GM12872 (cell line): ENCODE data around the gene TXNIP.

ENCODE experiments used
- TF ChIP-seq, protein P1 (sequence below): IDR thresholded peaks from 3 replicates; pipeline ENCODE4 v1.5.1; 2011; ENCODE audit warnings: low read depth, mild to moderate bottlenecking, low read length, moderate library complexity; ENCODE audit not compliant: insufficient read depth

The TXNIP gene

DNA sequence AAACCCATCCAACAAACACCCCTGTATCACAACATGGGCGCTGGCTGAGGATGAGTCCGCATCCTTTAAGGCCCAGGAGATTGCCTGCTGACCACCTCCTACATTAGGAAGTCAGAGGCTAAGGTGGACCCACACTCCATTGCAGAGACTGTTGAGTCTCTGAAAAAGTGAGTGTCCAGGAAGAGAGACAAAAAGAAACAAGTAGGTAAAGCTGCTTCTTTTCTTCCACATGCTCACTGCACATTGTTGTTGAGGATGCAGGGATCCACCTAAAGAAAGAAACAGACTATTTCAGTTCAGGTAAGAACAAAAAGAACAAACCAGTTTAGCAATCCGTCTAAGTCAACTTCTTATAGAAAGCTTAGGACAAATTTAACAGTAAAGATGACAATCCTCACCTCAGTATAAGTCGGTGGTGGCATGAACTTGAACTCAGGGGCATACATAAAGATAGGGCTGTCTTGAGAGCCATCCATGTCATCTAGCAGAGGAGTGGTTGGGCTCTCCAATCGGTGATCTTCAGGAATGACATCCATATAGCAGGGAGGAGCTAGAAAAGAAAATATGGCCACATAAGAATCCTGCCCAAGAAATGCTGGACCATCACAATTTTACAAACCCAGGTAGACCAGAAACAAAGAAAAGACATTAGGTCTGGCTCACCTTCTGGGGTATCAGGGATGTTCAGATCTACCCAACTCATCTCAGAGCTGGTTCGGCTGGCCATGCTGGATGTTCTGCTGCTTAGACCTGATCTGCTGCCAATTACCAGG, 2.6 kb downstream of the TXNIP start:
- TF ChIP-seq, protein P1, sequence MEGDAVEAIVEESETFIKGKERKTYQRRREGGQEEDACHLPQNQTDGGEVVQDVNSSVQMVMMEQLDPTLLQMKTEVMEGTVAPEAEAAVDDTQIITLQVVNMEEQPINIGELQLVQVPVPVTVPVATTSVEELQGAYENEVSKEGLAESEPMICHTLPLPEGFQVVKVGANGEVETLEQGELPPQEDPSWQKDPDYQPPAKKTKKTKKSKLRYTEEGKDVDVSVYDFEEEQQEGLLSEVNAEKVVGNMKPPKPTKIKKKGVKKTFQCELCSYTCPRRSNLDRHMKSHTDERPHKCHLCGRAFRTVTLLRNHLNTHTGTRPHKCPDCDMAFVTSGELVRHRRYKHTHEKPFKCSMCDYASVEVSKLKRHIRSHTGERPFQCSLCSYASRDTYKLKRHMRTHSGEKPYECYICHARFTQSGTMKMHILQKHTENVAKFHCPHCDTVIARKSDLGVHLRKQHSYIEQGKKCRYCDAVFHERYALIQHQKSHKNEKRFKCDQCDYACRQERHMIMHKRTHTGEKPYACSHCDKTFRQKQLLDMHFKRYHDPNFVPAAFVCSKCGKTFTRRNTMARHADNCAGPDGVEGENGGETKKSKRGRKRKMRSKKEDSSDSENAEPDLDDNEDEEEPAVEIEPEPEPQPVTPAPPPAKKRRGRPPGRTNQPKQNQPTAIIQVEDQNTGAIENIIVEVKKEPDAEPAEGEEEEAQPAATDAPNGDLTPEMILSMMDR: no peak

GRCh38 chr1:145992958-145993617, 3.3 kb downstream of the TXNIP start:
- TF ChIP-seq, protein P1: no peak

GRCh38 chr1:145992502-145992936, 3.9 kb downstream of the TXNIP start:
- TF ChIP-seq, protein P1: no peak

- TF ChIP-seq, protein P1: no peak
Measured at GRCh38 chr1:145991735-145992412, 4.5 kb downstream of the TXNIP start.

GRCh38 chr1:145990249-145990855, 6.0 kb downstream of the TXNIP start:
- TF ChIP-seq, protein P1: no peak

GRCh38 chr1:145988773-145989172, 7.6 kb downstream of the TXNIP start:
- TF ChIP-seq, protein P1: no peak

- TF ChIP-seq, protein P1: no peak
Measured at GRCh38 chr1:145987926-145988325, 8.5 kb downstream of the TXNIP start.
